ENCODE results near the gene ANKRD12. TPM values are rescaled to one million over a fixed set of nuclear protein-coding genes. Genes with fewer than 3 reads are reported as not detected.

The ANKRD12 gene
- total RNA-seq, 4 donors from 2014 or later = 13.0 to 60.3 (median 23.4) TPM

DNA sequence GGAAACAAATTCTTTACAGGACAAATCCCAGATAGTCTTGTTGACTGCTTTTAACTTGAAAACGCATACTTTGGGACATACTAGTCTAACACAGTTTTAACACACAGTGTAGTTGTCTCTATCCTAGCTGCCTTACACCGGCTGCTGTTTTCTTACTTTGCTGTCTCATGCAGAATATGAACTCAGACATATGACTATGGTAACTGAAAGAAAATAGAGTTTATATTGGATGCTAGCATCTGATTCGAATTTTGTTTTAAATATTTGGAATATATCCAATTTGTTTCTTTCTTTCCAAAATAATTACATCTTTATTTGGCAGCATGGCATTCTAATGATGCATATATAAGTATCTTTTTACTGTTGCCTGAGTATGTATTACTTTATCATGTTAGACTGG, 69.8 kb downstream of the ANKRD12 start:
- no peaks in the 10 kb centered on the region for H3K9me3 ChIP-seq
- no peak for DNase-seq
- TF ChIP-seq, protein P1, sequence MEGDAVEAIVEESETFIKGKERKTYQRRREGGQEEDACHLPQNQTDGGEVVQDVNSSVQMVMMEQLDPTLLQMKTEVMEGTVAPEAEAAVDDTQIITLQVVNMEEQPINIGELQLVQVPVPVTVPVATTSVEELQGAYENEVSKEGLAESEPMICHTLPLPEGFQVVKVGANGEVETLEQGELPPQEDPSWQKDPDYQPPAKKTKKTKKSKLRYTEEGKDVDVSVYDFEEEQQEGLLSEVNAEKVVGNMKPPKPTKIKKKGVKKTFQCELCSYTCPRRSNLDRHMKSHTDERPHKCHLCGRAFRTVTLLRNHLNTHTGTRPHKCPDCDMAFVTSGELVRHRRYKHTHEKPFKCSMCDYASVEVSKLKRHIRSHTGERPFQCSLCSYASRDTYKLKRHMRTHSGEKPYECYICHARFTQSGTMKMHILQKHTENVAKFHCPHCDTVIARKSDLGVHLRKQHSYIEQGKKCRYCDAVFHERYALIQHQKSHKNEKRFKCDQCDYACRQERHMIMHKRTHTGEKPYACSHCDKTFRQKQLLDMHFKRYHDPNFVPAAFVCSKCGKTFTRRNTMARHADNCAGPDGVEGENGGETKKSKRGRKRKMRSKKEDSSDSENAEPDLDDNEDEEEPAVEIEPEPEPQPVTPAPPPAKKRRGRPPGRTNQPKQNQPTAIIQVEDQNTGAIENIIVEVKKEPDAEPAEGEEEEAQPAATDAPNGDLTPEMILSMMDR (IDR thresholded peaks at IDR 0.05) = no peak
- TF ChIP-seq POLR2A (IDR thresholded peaks at IDR 0.05) = no peak
- H3K4me3 ChIP-seq = no peak overlapping the region
- H3K4me1 ChIP-seq = peaks cover 0 to 4% (median 0%) of the 10 kb centered on the region in 3 donors
- H3K27ac ChIP-seq = no peak overlapping the region
- peaks cover 0 to 62% (median 6%) of the 10 kb centered on the region in 3 donors for H3K36me3 ChIP-seq
- H3K27me3 ChIP-seq = no peaks in the 10 kb centered on the region
- WGBS, 2 donors = 74 to 78% methylated on average over 3 of the region's 3 CpGs
- intact Hi-C loops (cut with DNase I) = no loop called here

DNA sequence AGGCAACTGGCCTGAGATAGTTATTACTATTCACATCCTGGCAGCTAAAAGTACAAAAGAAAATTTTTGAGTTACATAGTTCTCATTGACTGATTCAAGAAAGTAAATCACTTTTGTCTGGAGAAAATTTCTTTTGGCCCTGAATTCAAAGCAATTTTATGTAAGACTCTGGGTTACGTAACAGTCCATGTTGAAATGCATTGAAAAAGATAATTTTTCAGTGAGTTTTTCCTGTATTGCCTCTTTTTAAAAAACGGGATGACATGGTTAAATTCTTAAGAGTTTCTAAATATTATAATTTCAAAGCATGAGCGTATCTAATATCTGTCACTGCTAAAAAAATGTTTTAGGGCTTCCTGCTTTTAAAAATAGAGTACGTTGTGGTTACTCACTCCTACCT, 72.7 kb downstream of the ANKRD12 start:
- H3K27ac ChIP-seq = no peak overlapping the region
- H3K9me3 ChIP-seq = no peaks in the 10 kb centered on the region
- H3K4me3 ChIP-seq = no peak overlapping the region
- H3K4me1 ChIP-seq = no peaks in the 10 kb centered on the region
- no peaks in the 10 kb centered on the region for H3K27me3 ChIP-seq
- TF ChIP-seq, protein P1 (IDR thresholded peaks at IDR 0.05) = no peak
- no peak for TF ChIP-seq POLR2A (IDR thresholded peaks at IDR 0.05)
- intact Hi-C loops (cut with DNase I) = no loop called here
- DNase-seq = no peak
- H3K36me3 ChIP-seq = peaks cover 4 to 73% (median 6%) of the 10 kb centered on the region in 3 donors
- WGBS, 2 donors = 70 to 79% methylated on average over 4 of the region's 4 CpGs

DNA sequence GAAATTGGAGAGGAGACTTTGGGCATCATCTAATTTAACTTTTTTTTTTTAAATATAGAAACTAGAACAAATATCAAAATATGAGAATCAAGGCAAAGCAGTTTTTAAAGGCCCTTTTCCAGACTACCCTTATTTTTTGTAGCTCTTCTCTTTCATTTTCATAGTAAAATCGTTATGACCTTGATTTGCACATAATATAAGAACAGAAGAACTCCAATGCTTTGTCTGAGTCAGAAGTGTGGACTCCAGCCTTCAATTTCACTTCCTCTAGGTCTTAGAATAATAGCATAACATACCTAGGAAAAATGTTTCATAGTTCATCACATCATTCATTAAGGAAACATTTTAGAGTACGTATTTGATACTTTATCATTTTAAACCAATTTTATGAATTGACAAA, 74.4 kb downstream of the ANKRD12 start:
- intact Hi-C loops (cut with DNase I) = no loop called here
- H3K36me3 ChIP-seq = peaks cover 0 to 77% (median 4%) of the 10 kb centered on the region in 3 donors
- no peaks in the 10 kb centered on the region for H3K9me3 ChIP-seq

DNA sequence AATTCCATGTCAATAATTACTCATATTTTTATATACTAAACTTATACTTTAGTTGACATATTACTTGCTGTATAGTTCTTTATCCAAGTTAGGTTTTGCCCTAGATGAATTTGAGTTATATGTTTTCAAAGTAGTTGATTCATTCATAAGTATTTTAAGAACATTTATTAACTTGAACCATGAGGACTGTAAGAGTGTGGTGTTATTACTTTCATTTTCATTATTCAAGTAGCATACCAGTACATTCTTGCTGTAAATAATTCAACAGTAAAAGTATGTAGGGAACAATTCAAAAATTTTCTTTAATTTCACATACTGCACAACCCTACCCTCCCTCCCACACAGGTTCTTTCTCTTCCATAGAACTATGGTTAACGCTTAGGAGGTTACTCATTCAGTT, 75.4 kb downstream of the ANKRD12 start:
- WGBS, 2 donors = 74 to 79% methylated on average over 1 of the region's 1 CpG
- H3K4me3 ChIP-seq = no peak overlapping the region
- no peak for TF ChIP-seq POLR2A (IDR thresholded peaks at IDR 0.05)
- TF ChIP-seq, protein P1 (IDR thresholded peaks at IDR 0.05) = no peak
- DNase-seq = no peak
- no peak overlapping the region for H3K27ac ChIP-seq
- peaks cover 0 to 87% (median 4%) of the 10 kb centered on the region in 3 donors for H3K36me3 ChIP-seq
- no peaks in the 10 kb centered on the region for H3K9me3 ChIP-seq
- H3K4me1 ChIP-seq = no peaks in the 10 kb centered on the region
- H3K27me3 ChIP-seq = no peaks in the 10 kb centered on the region
- intact Hi-C loops (cut with DNase I) = no loop called here

More for the DNA sequence above, 74.4 kb downstream of the ANKRD12 start:
- no peak for DNase-seq
- TF ChIP-seq, protein P1 (IDR thresholded peaks at IDR 0.05) = no peak
- no peak for TF ChIP-seq POLR2A (IDR thresholded peaks at IDR 0.05)
- H3K27ac ChIP-seq = no peak overlapping the region
- no peak overlapping the region for H3K4me3 ChIP-seq
- no peaks in the 10 kb centered on the region for H3K4me1 ChIP-seq
- 65 to 78% methylated on average over 2 of the region's 2 CpGs for WGBS, 2 donors
- no peaks in the 10 kb centered on the region for H3K27me3 ChIP-seq

DNA sequence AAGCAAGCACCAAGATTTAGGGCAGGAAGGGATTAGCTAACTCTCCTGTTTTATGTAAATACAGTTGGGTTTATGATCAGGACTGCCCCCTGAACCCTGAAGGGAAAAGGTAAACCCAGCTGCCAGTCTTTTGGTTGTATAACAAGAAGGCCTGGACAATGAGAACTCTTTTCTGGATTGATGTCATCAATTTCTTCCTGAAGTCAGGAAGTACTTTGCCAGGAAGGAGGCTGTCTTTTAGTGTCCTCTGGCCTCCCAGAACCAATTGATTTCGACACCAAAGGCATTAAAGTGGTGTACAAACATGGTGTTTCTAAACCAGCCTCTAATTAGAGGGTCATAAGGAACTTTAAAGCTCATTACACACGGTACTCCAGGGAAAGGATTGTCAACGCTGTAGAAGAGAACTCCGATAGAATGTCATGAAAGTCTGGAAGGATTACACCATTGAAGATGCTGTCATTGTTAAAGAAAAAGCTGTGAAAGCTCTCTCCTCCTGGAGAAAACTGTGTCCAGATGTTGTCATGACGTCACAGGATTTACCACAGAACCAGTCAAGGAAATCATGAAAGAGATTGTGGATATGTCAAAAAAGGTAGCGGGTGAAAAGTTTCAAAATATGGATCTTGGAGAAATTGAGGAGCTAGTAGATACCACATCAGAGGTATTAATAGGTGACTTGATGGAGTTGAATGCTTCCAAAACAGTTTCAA, 78.8 kb downstream of the ANKRD12 start:
- 88 to 94% methylated on average over 6 of the region's 6 CpGs for WGBS, 2 donors
- H3K36me3 ChIP-seq = peaks cover 0 to 91% (median 4%) of the 10 kb centered on the region in 3 donors

More for the DNA sequence above, 78.8 kb downstream of the ANKRD12 start:
- no peak overlapping the region for H3K4me3 ChIP-seq
- no peak for DNase-seq
- intact Hi-C loops (cut with DNase I) = no loop called here
- H3K4me1 ChIP-seq = no peaks in the 10 kb centered on the region
- H3K27me3 ChIP-seq = no peaks in the 10 kb centered on the region
- no peaks in the 10 kb centered on the region for H3K9me3 ChIP-seq
- no peak overlapping the region for H3K27ac ChIP-seq
- TF ChIP-seq, protein P1 (IDR thresholded peaks at IDR 0.05) = no peak
- TF ChIP-seq POLR2A (IDR thresholded peaks at IDR 0.05) = no peak

All from esophagus squamous epithelium (tissue), 5 donors.